Large intestine (tissue), 3 donors: Measurements from ENCODE around the gene UBE2D4. TPM values are rescaled to one million over a fixed set of nuclear protein-coding genes. Genes with fewer than 3 reads are reported as not detected.
"Not testable (repeated sequence)": the region's sequence is repeated elsewhere in the genome, so short reads cannot be mapped to it uniquely, and the experiment has no call there.

ENCODE experiments used
- DNase-seq, 2 donors: peaks; one replicate each; pipeline versions ENCODE4 v3.0.0 to v3.0.0-alpha.2; 2013
- H3K27ac ChIP-seq: one replicate; pipeline ENCODE4 v1.5.1; 2013; ENCODE audit warnings: low read length
- H3K27me3 ChIP-seq: 2 replicates; pipeline ENCODE4 v1.6.1; 2013; ENCODE audit warnings: low read length; ENCODE audit not compliant: control insufficient read depth, insufficient read depth
- H3K36me3 ChIP-seq: 2 replicates; pipeline ENCODE4 v1.6.1; 2013; ENCODE audit warnings: low read length; ENCODE audit not compliant: control insufficient read depth, insufficient read depth
- H3K4me1 ChIP-seq: one replicate; pipeline ENCODE4 v1.6.1; 2013; ENCODE audit warnings: low read length; ENCODE audit not compliant: control insufficient read depth, insufficient read depth
- H3K4me3 ChIP-seq: one replicate; pipeline ENCODE4 v1.5.1; 2013; ENCODE audit warnings: low read length
- H3K9me3 ChIP-seq: one replicate; pipeline ENCODE4 v1.6.1; 2013; ENCODE audit warnings: mild to moderate bottlenecking, low read depth, low read length, moderate library complexity; ENCODE audit not compliant: control insufficient read depth
- WGBS: methylation state at CpG from one replicate; pipeline ENCODE4 v1.1.5; 2013; ENCODE audit warnings: low lambda C conversion rate; ENCODE audit not compliant: insufficient coverage; 5-methylcytosine and 5-hydroxymethylcytosine counted together
- polyA plus RNA-seq: library from polyadenylated mRNA; unstranded; fragments of 120-200 nt; gene quantifications from one replicate; pipeline ENCODE4 v1.2.1, GENCODE V29; 2013

Gene UBE2D4
- polyA plus RNA-seq, 1 donor: 13.3 TPM

- not testable (repeated sequence) for H3K4me1 ChIP-seq, H3K27me3 ChIP-seq, H3K4me3 ChIP-seq, H3K36me3 ChIP-seq, H3K9me3 ChIP-seq, H3K27ac ChIP-seq, DNase-seq
- no CpG with 5 or more reads among the region's 2 CpGs for WGBS
These were observed 57.5 kb downstream of the UBE2D4 start for GRCh38 chr7:43983736-43984135.

DNA sequence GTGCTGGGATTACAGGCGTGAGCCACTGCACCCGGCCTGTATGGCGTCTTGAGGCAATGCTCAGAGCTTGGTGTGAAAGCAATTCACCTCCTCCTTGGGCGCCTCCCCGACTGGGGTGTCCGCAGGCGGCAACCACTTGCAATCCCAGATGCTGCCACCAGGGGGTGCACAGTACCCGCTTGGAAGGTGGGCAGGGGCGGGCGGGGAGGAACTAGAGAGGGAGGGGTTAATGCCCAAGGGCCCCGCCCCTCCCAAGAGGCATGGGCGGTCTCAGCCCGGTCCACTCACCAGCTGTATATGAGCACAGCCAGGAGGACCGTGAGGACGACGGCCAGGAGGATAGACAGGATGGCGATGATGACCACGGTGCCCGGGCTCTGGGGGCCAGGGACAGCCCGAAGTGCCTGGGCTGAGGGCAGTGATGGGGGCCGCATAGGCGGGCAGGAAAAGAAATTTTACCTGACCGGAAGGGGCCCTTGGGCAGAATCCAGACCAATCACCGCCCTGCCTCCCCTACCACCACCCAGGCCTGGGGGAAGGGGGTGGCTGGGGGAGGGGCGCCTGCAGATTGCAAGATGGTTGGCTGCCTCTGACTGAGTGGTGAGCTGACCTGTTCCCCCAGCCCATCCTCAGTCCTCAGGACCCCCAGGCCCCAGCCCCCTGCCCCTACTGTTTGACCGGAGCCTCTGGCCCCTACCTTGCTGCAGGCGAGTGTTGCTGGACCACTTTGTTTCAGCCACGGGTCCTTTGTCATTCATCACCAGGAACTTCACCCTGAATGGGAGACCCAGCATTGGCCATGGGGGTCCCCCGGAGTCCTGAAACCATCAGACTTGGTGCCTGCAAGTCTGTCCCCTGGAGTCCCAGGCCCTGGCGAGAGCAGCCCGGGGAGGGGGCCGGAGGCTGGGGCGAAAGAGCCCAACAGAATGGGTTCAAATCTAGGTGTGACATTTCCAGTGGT is 59.9 kb downstream of the UBE2D4 start:
- H3K36me3 ChIP-seq, H3K9me3 ChIP-seq, H3K27ac ChIP-seq, H3K4me1 ChIP-seq, H3K4me3 ChIP-seq, H3K27me3 ChIP-seq: not testable (repeated sequence)
- WGBS: no CpG with 5 or more reads among the region's 33 CpGs
- DNase-seq: peak; percentile 20 to 56

DNA sequence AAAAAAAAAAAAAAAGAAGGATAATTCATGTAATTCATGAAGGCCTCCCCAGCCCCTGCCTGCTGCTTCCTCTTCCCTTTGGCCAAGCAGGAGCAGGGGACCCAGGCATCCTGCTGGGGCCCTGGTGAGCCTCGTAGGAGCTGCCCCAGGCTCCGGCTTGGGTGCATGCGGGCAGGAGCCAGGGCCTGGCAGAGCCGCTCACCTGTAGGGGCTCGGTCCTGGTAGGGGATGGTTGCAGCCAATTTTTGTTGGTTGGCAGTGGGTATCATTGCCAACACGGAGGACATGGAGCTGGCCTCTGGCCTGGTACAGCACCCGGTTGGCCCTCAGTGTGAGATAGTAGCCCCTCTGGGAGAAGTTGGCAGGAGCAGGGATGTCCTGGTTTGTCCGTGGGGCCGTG is 61.2 kb downstream of the UBE2D4 start:
- H3K27me3 ChIP-seq, DNase-seq, H3K27ac ChIP-seq, H3K36me3 ChIP-seq, H3K4me3 ChIP-seq, H3K4me1 ChIP-seq, H3K9me3 ChIP-seq: not testable (repeated sequence)
- WGBS: no CpG with 5 or more reads among the region's 9 CpGs

GRCh38 chr7:43990011-43990585 is 63.9 kb downstream of the UBE2D4 start:
- H3K4me3 ChIP-seq, DNase-seq: not testable (repeated sequence)

GRCh38 chr7:43990829-43991228 is 64.6 kb downstream of the UBE2D4 start:
- not testable (repeated sequence) for H3K27me3 ChIP-seq, H3K4me1 ChIP-seq, H3K36me3 ChIP-seq, DNase-seq, H3K9me3 ChIP-seq, H3K27ac ChIP-seq, H3K4me3 ChIP-seq
- no CpG with 5 or more reads among the region's 1 CpG for WGBS

More at GRCh38 chr7:43990011-43990585, 63.9 kb downstream of the UBE2D4 start:
- H3K27ac ChIP-seq, H3K27me3 ChIP-seq, H3K9me3 ChIP-seq, H3K4me1 ChIP-seq, H3K36me3 ChIP-seq: not testable (repeated sequence)
- WGBS: no CpG with 5 or more reads among the region's 12 CpGs

DNA sequence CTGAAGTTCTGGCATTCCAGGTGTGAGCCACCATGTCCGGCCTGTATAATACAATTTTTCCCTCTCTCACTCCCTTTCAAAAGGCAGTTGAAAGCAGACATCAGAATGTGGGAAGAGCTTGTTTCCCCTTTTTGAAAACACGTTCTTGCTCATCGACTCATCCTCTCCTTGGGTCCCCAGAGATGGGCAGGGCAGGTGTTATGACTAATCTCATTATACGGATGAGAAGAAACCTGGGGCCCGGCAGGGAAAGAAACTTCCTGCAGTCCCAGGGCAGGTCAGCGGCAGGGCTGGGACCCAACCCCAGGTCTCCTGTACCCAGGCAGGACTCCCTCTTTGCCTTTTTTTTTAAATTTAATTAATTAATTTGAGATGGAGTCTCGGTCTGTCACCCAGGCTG is 66.7 kb downstream of the UBE2D4 start:
- not testable (repeated sequence) for H3K27ac ChIP-seq, H3K4me1 ChIP-seq, H3K27me3 ChIP-seq, H3K4me3 ChIP-seq, DNase-seq, H3K36me3 ChIP-seq, H3K9me3 ChIP-seq
- WGBS: no CpG with 5 or more reads among the region's 7 CpGs

GRCh38 chr7:43994681-43995080 is 68.4 kb downstream of the UBE2D4 start:
- H3K4me3 ChIP-seq, DNase-seq, H3K9me3 ChIP-seq, H3K4me1 ChIP-seq, H3K36me3 ChIP-seq, H3K27me3 ChIP-seq, H3K27ac ChIP-seq: not testable (repeated sequence)
- WGBS: no CpG with 5 or more reads among the region's 6 CpGs

- H3K9me3 ChIP-seq, DNase-seq, H3K4me1 ChIP-seq, H3K27me3 ChIP-seq, H3K27ac ChIP-seq, H3K36me3 ChIP-seq, H3K4me3 ChIP-seq: not testable (repeated sequence)
- no CpG with 5 or more reads among the region's 3 CpGs for WGBS
These were observed 71.3 kb downstream of the UBE2D4 start, which contains the start of gene SPDYE1 for GRCh38 chr7:43997532-43997931. TSS of gene SPDYE1 (plus strand) at chr7:43997897. CDS start at chr7:43999950, 2,053 bp downstream.

Other genes with a start within 250 kb of the UBE2D4 start
- gene COA1, start 196.9 kb upstream of the UBE2D4 start, polyA plus RNA-seq: 47.5 TPM
- 16.9 TPM for gene BLVRA, start 167.8 kb upstream of the UBE2D4 start, polyA plus RNA-seq
- gene MRPS24, start 56.9 kb upstream of the UBE2D4 start, polyA plus RNA-seq: 83.9 TPM
- 47.8 TPM for gene URGCP, start 19.8 kb upstream of the UBE2D4 start, polyA plus RNA-seq
- 0.72 TPM for gene SPDYE1, start 71.5 kb downstream of the UBE2D4 start, polyA plus RNA-seq
- 66.1 TPM for gene DBNL, start 118.3 kb downstream of the UBE2D4 start, polyA plus RNA-seq
- 4.0 TPM for gene PGAM2, start 139.1 kb downstream of the UBE2D4 start, polyA plus RNA-seq
- gene POLM, start 156.1 kb downstream of the UBE2D4 start, polyA plus RNA-seq: 22.7 TPM
- 23.1 TPM for gene AEBP1, start 177.9 kb downstream of the UBE2D4 start, polyA plus RNA-seq
- gene POLD2, start 197.1 kb downstream of the UBE2D4 start, polyA plus RNA-seq: 64.1 TPM
- 0.52 TPM for gene MYL7, start 214.9 kb downstream of the UBE2D4 start, polyA plus RNA-seq